ENCODE measurements around the gene ARL4C.

Gene ARL4C

GRCh38 chr2:234517971-234518370, 21.1 kb upstream of the ARL4C start:
- TF ChIP-seq HDGF (IDR thresholded peaks at IDR 0.05; ENCODE audit: borderline replicate concordance) (no peak), ELF4 (IDR thresholded peaks at IDR 0.05) (no peak), BHLHE40 (IDR thresholded peaks at IDR 0.05; ENCODE audit: borderline replicate concordance) (no peak), NFRKB (IDR thresholded peaks at IDR 0.05) (no peak), TARDBP (IDR thresholded peaks at IDR 0.05) (no peak), ZNF384 (IDR thresholded peaks at IDR 0.05) (no peak), FOXK2 (IDR thresholded peaks at IDR 0.05) (no peak), L3MBTL2 (conservative IDR thresholded peaks at IDR 0.05) (no peak), SP1 (IDR thresholded peaks at IDR 0.05) (no peak), CTBP1 (IDR thresholded peaks at IDR 0.05; ENCODE audit: borderline replicate concordance) (no peak), FOXA1 (IDR thresholded peaks at IDR 0.05) (no peak), SUZ12 (IDR thresholded peaks at IDR 0.05) (no peak), FOXM1 (IDR thresholded peaks at IDR 0.05; ENCODE audit: borderline replicate concordance) (no peak)
- TF ChIP-seq, protein P1, sequence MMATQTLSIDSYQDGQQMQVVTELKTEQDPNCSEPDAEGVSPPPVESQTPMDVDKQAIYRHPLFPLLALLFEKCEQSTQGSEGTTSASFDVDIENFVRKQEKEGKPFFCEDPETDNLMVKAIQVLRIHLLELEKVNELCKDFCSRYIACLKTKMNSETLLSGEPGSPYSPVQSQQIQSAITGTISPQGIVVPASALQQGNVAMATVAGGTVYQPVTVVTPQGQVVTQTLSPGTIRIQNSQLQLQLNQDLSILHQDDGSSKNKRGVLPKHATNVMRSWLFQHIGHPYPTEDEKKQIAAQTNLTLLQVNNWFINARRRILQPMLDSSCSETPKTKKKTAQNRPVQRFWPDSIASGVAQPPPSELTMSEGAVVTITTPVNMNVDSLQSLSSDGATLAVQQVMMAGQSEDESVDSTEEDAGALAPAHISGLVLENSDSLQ (IDR thresholded peaks at IDR 0.05), result no peak
- ChIA-PET CTCF (no interaction called here), POLR2A (no interaction called here)
- no peak for DNase-seq (ENCODE audit: extremely low spot score)

GRCh38 chr2:234514873-234515638, 18.2 kb upstream of the ARL4C start:
- POLR2A ChIA-PET, result no interaction called here

GRCh38 chr2:234514099-234514498, 17.2 kb upstream of the ARL4C start:
- no peak for DNase-seq (ENCODE audit: extremely low spot score)
- POLR2A ChIA-PET, result no interaction called here
- CTCF ChIA-PET, result no interaction called here
- TF ChIP-seq L3MBTL2 (conservative IDR thresholded peaks at IDR 0.05) (no peak), ARNT (IDR thresholded peaks at IDR 0.05) (no peak), FOXA1 (IDR thresholded peaks at IDR 0.05) (no peak), ELF4 (IDR thresholded peaks at IDR 0.05) (no peak), TARDBP (IDR thresholded peaks at IDR 0.05) (no peak), HDGF (IDR thresholded peaks at IDR 0.05; ENCODE audit: borderline replicate concordance) (no peak), NFRKB (IDR thresholded peaks at IDR 0.05) (no peak), ZNF384 (IDR thresholded peaks at IDR 0.05) (no peak), FOXK2 (IDR thresholded peaks at IDR 0.05) (no peak), SUZ12 (IDR thresholded peaks at IDR 0.05) (no peak), LEF1 (IDR thresholded peaks at IDR 0.05; ENCODE audit: borderline replicate concordance) (no peak), BHLHE40 (IDR thresholded peaks at IDR 0.05; ENCODE audit: borderline replicate concordance) (no peak), SP1 (IDR thresholded peaks at IDR 0.05) (no peak), FOXM1 (IDR thresholded peaks at IDR 0.05; ENCODE audit: borderline replicate concordance) (no peak), CTBP1 (IDR thresholded peaks at IDR 0.05; ENCODE audit: borderline replicate concordance) (no peak)
- TF ChIP-seq, protein P1 (IDR thresholded peaks at IDR 0.05), result no peak

More at GRCh38 chr2:234514873-234515638, 18.2 kb upstream of the ARL4C start:
- TF ChIP-seq FOXA1 (IDR thresholded peaks at IDR 0.05), result no peak
- CTCF ChIA-PET, result no interaction called here
- DNase-seq (ENCODE audit: extremely low spot score), result no peak

DNA sequence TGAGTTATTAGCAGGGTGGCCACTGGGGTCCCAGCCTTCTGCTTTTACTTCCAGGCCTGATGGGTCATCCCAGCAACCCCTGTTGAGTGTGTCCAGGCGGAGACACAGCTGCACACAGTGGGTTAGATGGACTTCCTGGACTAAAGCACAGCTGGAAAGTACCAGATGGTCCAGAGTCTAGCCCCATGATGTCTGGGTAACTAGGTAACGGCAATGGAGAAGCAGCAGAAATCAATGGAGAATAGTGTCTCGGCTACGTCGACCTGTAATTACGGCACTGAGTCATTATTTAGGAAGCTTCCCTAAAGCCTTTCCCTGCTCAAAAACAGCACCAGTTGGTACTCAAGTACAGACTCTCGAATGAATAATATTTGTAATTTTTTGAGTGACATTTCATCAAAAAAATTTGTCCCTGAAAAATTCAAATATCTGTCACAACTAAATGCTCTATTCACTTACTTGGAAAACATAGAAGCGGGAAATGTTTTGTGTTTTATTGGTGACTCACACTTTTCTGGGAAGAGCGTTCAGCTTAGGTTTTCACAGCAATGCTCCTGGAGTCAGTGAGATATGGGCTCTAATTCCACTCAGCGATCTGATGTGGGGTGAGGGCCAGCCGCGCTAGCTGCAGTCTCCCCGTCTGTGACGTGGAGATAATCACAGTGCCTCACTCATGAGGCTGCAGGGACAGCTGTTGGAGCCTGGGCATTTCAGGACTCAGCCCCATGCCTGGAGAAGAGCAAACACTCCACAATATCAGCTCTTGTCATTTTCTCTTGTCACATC, 16.2 kb upstream of the ARL4C start:
- TF ChIP-seq FOXK2 (IDR thresholded peaks at IDR 0.05) (no peak), SUZ12 (IDR thresholded peaks at IDR 0.05) (no peak), LEF1 (IDR thresholded peaks at IDR 0.05; ENCODE audit: borderline replicate concordance) (no peak), HDGF (IDR thresholded peaks at IDR 0.05; ENCODE audit: borderline replicate concordance) (no peak), CTBP1 (IDR thresholded peaks at IDR 0.05; ENCODE audit: borderline replicate concordance) (no peak), L3MBTL2 (conservative IDR thresholded peaks at IDR 0.05) (no peak), FOXM1 (IDR thresholded peaks at IDR 0.05; ENCODE audit: borderline replicate concordance) (no peak), ARNT (IDR thresholded peaks at IDR 0.05) (no peak), ZNF384 (IDR thresholded peaks at IDR 0.05) (no peak), FOXA1 (IDR thresholded peaks at IDR 0.05) (no peak), ELF4 (IDR thresholded peaks at IDR 0.05) (no peak), BHLHE40 (IDR thresholded peaks at IDR 0.05; ENCODE audit: borderline replicate concordance) (no peak), NFRKB (IDR thresholded peaks at IDR 0.05) (no peak), SP1 (IDR thresholded peaks at IDR 0.05) (no peak)
- TF ChIP-seq, protein P1 (IDR thresholded peaks at IDR 0.05), result no peak
- DNase-seq (ENCODE audit: extremely low spot score), result no peak
- ChIA-PET CTCF (interaction anchor here (0.6 kb wide), 1 partner anchor 430 kb away, joined by 3 read pairs; no protein-coding TSS in a partner anchor), POLR2A (no interaction called here)

GRCh38 chr2:234502919-234503285, 6.0 kb upstream of the ARL4C start:
- TF ChIP-seq L3MBTL2 (conservative IDR thresholded peaks at IDR 0.05) (no peak), NFRKB (IDR thresholded peaks at IDR 0.05) (no peak), FOXA1 (IDR thresholded peaks at IDR 0.05) (no peak), FOXM1 (IDR thresholded peaks at IDR 0.05; ENCODE audit: borderline replicate concordance) (no peak), TARDBP (IDR thresholded peaks at IDR 0.05) (no peak), HDGF (IDR thresholded peaks at IDR 0.05; ENCODE audit: borderline replicate concordance) (no peak)
- TF ChIP-seq, protein P1 (IDR thresholded peaks at IDR 0.05), result no peak
- POLR2A ChIA-PET, result no interaction called here
- no peak for DNase-seq (ENCODE audit: extremely low spot score)
- CTCF ChIA-PET, result interaction anchor here (1.4 kb wide), 1 partner anchor 367 kb away, joined by 5 read pairs; no protein-coding TSS in a partner anchor

Data from HEK293T (cell line).